Measurements from ENCODE around the gene CCR5AS.
"Not testable (repeated sequence)": the region's sequence is repeated elsewhere in the genome, so short reads cannot be mapped to it uniquely, and the experiment has no call there.

The CCR5AS gene

DNA sequence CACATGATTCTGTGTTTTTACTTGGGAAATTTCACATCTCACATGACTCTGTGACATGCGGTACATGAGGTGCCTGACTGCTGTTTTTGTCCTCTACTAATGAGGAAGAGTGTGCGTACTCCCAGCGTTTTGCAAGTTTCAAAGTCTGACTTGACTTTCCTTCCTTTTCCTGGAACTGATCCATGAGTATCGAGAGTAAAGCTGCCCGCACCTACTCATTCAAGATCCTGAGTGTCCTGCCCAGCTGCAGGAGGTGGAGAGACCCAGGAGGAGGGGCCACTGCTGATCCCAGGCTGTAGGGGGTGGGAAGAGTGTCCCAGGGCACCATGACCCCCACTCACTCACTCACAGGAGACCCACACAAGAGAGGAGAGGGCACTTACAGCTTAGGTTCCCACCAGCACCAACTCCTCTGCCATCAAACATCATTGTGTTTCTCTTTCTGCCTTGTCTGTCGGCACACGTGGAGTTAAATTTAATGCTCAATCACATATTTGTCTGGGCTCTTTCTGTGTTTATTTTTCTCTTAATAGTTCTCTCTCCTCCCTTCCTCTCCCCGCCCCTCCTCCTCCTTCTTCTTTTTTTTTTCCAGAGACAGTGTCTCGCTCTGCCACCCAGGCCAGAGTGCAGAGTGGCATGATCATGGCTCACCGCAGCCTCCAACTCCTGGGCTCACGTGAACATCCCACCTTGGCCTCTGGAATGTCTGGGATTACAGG lies 1.4 kb downstream of the CCR5AS start:
- TF ChIP-seq, protein P1, sequence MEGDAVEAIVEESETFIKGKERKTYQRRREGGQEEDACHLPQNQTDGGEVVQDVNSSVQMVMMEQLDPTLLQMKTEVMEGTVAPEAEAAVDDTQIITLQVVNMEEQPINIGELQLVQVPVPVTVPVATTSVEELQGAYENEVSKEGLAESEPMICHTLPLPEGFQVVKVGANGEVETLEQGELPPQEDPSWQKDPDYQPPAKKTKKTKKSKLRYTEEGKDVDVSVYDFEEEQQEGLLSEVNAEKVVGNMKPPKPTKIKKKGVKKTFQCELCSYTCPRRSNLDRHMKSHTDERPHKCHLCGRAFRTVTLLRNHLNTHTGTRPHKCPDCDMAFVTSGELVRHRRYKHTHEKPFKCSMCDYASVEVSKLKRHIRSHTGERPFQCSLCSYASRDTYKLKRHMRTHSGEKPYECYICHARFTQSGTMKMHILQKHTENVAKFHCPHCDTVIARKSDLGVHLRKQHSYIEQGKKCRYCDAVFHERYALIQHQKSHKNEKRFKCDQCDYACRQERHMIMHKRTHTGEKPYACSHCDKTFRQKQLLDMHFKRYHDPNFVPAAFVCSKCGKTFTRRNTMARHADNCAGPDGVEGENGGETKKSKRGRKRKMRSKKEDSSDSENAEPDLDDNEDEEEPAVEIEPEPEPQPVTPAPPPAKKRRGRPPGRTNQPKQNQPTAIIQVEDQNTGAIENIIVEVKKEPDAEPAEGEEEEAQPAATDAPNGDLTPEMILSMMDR (IDR thresholded peaks at IDR 0.05; ENCODE audit: control insufficient read depth, insufficient read depth, low read depth, low read length, missing control alignments): no peak
- DNase-seq (ENCODE audit: low read depth): no peak

DNA sequence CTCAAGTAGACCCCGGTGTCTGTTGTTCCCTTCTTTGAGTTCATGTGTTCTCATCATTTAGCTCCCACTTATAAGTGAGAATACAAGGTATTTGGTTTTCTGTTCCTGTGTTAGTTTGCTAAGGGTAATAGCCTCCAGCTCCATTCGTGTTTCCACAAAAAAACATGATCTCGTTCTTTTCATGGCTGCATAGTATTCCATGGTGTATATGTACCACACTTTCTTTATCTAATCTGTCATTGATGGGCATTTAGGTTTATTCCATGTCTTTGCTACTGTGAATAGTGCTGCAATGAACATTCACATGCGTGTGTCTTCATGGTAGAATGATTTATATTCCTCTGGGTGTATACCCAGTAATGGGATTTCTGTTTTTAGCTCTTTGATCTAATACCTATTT lies 4.0 kb downstream of the CCR5AS start:
- DNase-seq (ENCODE audit: low read depth); H3K4me3 ChIP-seq (ENCODE audit: control insufficient read depth, low read depth, low read length): not testable (repeated sequence)

More for the DNA sequence above, 1.4 kb downstream of the CCR5AS start:
- H3K4me3 ChIP-seq (ENCODE audit: control insufficient read depth, low read depth, low read length): no peak overlapping the region

DNA sequence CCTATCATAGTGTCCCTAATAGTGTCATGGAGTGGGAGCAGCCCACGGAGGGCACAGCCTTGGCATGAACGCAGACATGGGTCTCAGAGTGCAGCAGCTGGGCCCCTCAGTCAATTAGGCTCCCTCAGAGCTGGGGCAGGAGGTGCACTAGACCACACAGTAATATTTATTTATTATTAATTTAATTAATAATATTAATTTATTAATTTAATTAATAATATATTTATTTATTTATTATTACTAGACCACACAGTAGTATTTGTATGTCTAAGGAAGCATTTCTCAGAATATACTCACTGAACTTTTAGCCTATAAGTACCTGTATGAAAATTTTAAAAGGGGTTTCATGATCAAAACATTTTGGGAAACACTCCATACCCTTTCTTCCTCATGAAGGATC lies 5.3 kb downstream of the CCR5AS start:
- DNase-seq (ENCODE audit: low read depth): no peak
- H3K4me3 ChIP-seq (ENCODE audit: control insufficient read depth, low read depth, low read length): no peak overlapping the region
- TF ChIP-seq, protein P1 (IDR thresholded peaks at IDR 0.05; ENCODE audit: control insufficient read depth, insufficient read depth, low read depth, low read length, missing control alignments): no peak

DNA sequence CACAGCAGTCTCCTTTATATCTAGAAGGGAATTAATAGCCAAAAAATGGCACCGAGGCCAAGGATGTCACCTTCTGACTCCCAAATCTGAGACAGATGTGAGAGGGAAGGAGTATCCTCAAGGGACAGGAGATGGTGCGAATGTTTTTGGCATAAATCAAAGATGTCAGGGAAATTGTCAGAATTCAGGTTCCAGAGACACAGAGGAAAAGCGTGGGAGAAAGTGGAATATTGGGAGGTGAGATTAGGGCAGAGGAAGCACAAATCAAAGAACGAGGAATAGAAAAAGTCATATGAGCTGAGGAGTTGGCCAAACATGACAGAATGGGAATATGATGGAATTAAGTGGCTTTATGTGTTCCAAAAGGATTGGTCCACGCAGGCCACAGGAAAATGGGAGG lies 6.0 kb downstream of the CCR5AS start:
- TF ChIP-seq, protein P1 (IDR thresholded peaks at IDR 0.05; ENCODE audit: control insufficient read depth, insufficient read depth, low read depth, low read length, missing control alignments): no peak
- DNase-seq (ENCODE audit: low read depth): no peak

DNA sequence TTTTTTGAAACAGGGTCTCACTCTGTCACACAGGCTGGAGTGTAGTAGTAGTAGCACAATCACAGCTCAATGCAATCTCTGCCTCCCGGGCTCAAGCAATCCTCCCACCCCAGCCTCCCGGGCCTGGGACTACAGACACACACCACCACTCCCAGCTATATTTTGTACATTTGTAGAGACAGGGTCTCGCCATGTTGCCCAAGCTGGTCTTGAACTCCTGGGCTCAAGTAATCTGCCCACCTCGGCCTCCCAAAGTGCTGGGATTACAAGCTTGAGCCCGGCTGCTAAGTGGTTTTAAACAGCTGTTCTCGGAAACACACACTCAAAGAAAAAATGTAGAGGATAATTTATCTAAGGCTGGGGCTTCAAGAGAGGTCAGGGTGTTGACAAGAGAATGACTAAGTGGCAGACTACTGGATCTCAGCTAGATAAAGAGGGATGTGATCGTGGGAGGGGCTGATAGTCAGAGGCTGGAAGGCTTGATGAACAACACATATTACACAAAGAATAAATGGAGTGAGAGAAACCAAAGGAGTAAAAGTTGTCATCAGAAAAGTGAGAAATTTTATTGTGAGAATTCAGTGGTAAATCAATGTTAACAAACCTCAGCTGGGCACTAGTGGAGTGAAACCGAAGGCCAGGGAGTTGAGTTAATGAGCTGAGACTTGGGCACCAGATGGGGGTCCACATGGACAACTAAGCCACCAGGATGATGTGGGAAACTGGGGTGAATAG lies 6.7 kb downstream of the CCR5AS start:
- TF ChIP-seq, protein P1 (IDR thresholded peaks at IDR 0.05; ENCODE audit: control insufficient read depth, insufficient read depth, low read depth, low read length, missing control alignments): no peak
- H3K4me3 ChIP-seq (ENCODE audit: control insufficient read depth, low read depth, low read length): no peak overlapping the region
- no peak for DNase-seq (ENCODE audit: low read depth)

More for the DNA sequence above, 6.0 kb downstream of the CCR5AS start:
- no peak overlapping the region for H3K4me3 ChIP-seq (ENCODE audit: control insufficient read depth, low read depth, low read length)

- H3K4me3 ChIP-seq (ENCODE audit: control insufficient read depth, low read depth, low read length): no peak overlapping the region
- TF ChIP-seq, protein P1 (IDR thresholded peaks at IDR 0.05; ENCODE audit: control insufficient read depth, insufficient read depth, low read depth, low read length, missing control alignments): no peak
- DNase-seq (ENCODE audit: low read depth): no peak
These were observed 7.3 kb downstream of the CCR5AS start for GRCh38 chr3:46399557-46399956.

- DNase-seq (ENCODE audit: low read depth): no peak
- TF ChIP-seq, protein P1 (IDR thresholded peaks at IDR 0.05; ENCODE audit: control insufficient read depth, insufficient read depth, low read depth, low read length, missing control alignments): no peak
These were observed 7.8 kb downstream of the CCR5AS start for GRCh38 chr3:46399098-46399497.

More at GRCh38 chr3:46399098-46399497, 7.8 kb downstream of the CCR5AS start:
- H3K4me3 ChIP-seq (ENCODE audit: control insufficient read depth, low read depth, low read length): no peak overlapping the region

All from AG09309 (cell line).